ENCODE results near the gene PAX8.

The PAX8 gene

DNA sequence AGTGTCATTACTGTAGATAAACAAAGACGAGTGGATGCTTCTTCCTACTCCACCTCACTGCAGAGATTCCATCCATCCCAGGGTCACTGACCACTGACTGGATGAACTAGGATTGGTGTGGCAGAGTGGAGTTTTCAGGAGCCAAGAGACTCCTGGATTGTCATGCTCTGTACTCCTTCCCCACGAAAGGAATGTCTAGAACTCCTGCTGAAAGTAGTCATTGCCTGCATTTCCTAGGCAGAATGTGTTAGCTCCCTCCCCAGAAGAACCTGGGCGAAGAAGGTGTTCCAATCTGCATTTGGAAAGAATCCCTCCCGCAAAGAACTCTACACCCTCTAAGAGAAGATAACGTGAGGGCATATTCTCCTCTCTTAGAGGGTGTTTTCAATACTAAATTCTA lies 6.2 kb downstream of the PAX8 start:
- H3K4me1 ChIP-seq (ENCODE audit: control insufficient read depth, insufficient read depth, low read length, poor library complexity, severe bottlenecking) = peaks cover 16% of the 10 kb centered on the region
- H3K27me3 ChIP-seq (replicated peaks; ENCODE audit: control insufficient read depth, insufficient read depth, low read length, poor library complexity, severe bottlenecking) = peaks cover 18% of the 10 kb centered on the region
- no peak for DNase-seq
- H3K36me3 ChIP-seq (ENCODE audit: control insufficient read depth, insufficient read depth, low read length) = no peaks in the 10 kb centered on the region
- H3K27ac ChIP-seq (ENCODE audit: insufficient read depth, low read length, poor library complexity, severe bottlenecking) = no peak overlapping the region
- no peaks in the 10 kb centered on the region for H3K9me3 ChIP-seq (ENCODE audit: control insufficient read depth, low read length)
- H3K4me3 ChIP-seq (ENCODE audit: insufficient read depth, low read depth, low read length, poor library complexity, severe bottlenecking) = no peak overlapping the region

GRCh38 chr2:113268621-113269360 lies 9.9 kb downstream of the PAX8 start:
- Histone ChIP-seq H3K27me3 (replicated peaks; ENCODE audit: control insufficient read depth, insufficient read depth, low read length, poor library complexity, severe bottlenecking) (peaks cover 4% of the 10 kb centered on the region), H3K4me3 (ENCODE audit: insufficient read depth, low read depth, low read length, poor library complexity, severe bottlenecking) (no peak overlapping the region), H3K27ac (ENCODE audit: insufficient read depth, low read length, poor library complexity, severe bottlenecking) (no peak overlapping the region), H3K9me3 (ENCODE audit: control insufficient read depth, low read length) (no peaks in the 10 kb centered on the region), H3K4me1 (ENCODE audit: control insufficient read depth, insufficient read depth, low read length, poor library complexity, severe bottlenecking) (no peaks in the 10 kb centered on the region), H3K36me3 (ENCODE audit: control insufficient read depth, insufficient read depth, low read length) (no peaks in the 10 kb centered on the region)
- no peak for DNase-seq

- DNase-seq = no peak
- no peaks in the 10 kb centered on the region for H3K9me3 ChIP-seq (ENCODE audit: control insufficient read depth, low read length)
- no peak overlapping the region for H3K27ac ChIP-seq (ENCODE audit: insufficient read depth, low read length, poor library complexity, severe bottlenecking)
- H3K36me3 ChIP-seq (ENCODE audit: control insufficient read depth, insufficient read depth, low read length) = no peaks in the 10 kb centered on the region
- H3K4me3 ChIP-seq (ENCODE audit: insufficient read depth, low read depth, low read length, poor library complexity, severe bottlenecking) = no peak overlapping the region
- no peaks in the 10 kb centered on the region for H3K27me3 ChIP-seq (replicated peaks; ENCODE audit: control insufficient read depth, insufficient read depth, low read length, poor library complexity, severe bottlenecking)
- H3K4me1 ChIP-seq (ENCODE audit: control insufficient read depth, insufficient read depth, low read length, poor library complexity, severe bottlenecking) = no peaks in the 10 kb centered on the region
Measured at GRCh38 chr2:113266431-113266830, 12.3 kb downstream of the PAX8 start.

- no peak overlapping the region for H3K4me3 ChIP-seq (ENCODE audit: insufficient read depth, low read depth, low read length, poor library complexity, severe bottlenecking)
- no peak for DNase-seq
Measured at GRCh38 chr2:113264713-113265403, 13.9 kb downstream of the PAX8 start.

GRCh38 chr2:113263546-113263945 lies 15.2 kb downstream of the PAX8 start:
- H3K36me3 ChIP-seq (ENCODE audit: control insufficient read depth, insufficient read depth, low read length) = no peaks in the 10 kb centered on the region
- no peaks in the 10 kb centered on the region for H3K27me3 ChIP-seq (replicated peaks; ENCODE audit: control insufficient read depth, insufficient read depth, low read length, poor library complexity, severe bottlenecking)
- H3K27ac ChIP-seq (ENCODE audit: insufficient read depth, low read length, poor library complexity, severe bottlenecking) = no peak overlapping the region
- no peaks in the 10 kb centered on the region for H3K4me1 ChIP-seq (ENCODE audit: control insufficient read depth, insufficient read depth, low read length, poor library complexity, severe bottlenecking)
- H3K9me3 ChIP-seq (ENCODE audit: control insufficient read depth, low read length) = no peaks in the 10 kb centered on the region
- no peak overlapping the region for H3K4me3 ChIP-seq (ENCODE audit: insufficient read depth, low read depth, low read length, poor library complexity, severe bottlenecking)
- no peak for DNase-seq

More at GRCh38 chr2:113264713-113265403, 13.9 kb downstream of the PAX8 start:
- no peaks in the 10 kb centered on the region for H3K36me3 ChIP-seq (ENCODE audit: control insufficient read depth, insufficient read depth, low read length)
- no peaks in the 10 kb centered on the region for H3K27me3 ChIP-seq (replicated peaks; ENCODE audit: control insufficient read depth, insufficient read depth, low read length, poor library complexity, severe bottlenecking)
- no peak overlapping the region for H3K27ac ChIP-seq (ENCODE audit: insufficient read depth, low read length, poor library complexity, severe bottlenecking)
- H3K9me3 ChIP-seq (ENCODE audit: control insufficient read depth, low read length) = no peaks in the 10 kb centered on the region
- H3K4me1 ChIP-seq (ENCODE audit: control insufficient read depth, insufficient read depth, low read length, poor library complexity, severe bottlenecking) = no peaks in the 10 kb centered on the region

DNA sequence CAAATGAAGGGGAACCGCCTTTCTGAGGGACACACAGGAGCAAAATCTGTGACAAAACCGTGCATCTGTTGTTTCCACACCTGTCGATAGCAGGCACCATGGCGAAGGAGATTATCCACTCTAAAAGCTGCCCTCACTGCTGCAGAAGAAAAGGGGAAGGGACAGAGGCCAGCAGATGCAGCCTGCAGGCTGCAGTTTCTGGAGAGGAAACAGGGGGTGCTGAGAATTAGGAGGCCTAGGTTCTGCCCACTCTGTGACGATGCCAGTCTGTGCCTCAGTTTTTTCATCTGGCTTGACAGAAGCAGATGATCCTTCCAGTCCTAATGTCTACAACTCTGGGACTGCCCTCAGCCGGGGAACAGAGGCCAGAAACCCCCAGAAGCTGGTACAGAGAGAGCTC lies 17.7 kb downstream of the PAX8 start:
- no peak for DNase-seq
- Histone ChIP-seq H3K36me3 (ENCODE audit: control insufficient read depth, insufficient read depth, low read length) (no peaks in the 10 kb centered on the region), H3K27ac (ENCODE audit: insufficient read depth, low read length, poor library complexity, severe bottlenecking) (no peak overlapping the region), H3K4me3 (ENCODE audit: insufficient read depth, low read depth, low read length, poor library complexity, severe bottlenecking) (no peak overlapping the region), H3K9me3 (ENCODE audit: control insufficient read depth, low read length) (no peaks in the 10 kb centered on the region), H3K4me1 (ENCODE audit: control insufficient read depth, insufficient read depth, low read length, poor library complexity, severe bottlenecking) (no peaks in the 10 kb centered on the region), H3K27me3 (replicated peaks; ENCODE audit: control insufficient read depth, insufficient read depth, low read length, poor library complexity, severe bottlenecking) (no peaks in the 10 kb centered on the region)

- Histone ChIP-seq H3K4me1 (ENCODE audit: control insufficient read depth, insufficient read depth, low read length, poor library complexity, severe bottlenecking) (peaks cover 1% of the 10 kb centered on the region), H3K36me3 (ENCODE audit: control insufficient read depth, insufficient read depth, low read length) (no peaks in the 10 kb centered on the region), H3K27ac (ENCODE audit: insufficient read depth, low read length, poor library complexity, severe bottlenecking) (no peak overlapping the region), H3K27me3 (replicated peaks; ENCODE audit: control insufficient read depth, insufficient read depth, low read length, poor library complexity, severe bottlenecking) (no peaks in the 10 kb centered on the region), H3K9me3 (ENCODE audit: control insufficient read depth, low read length) (no peaks in the 10 kb centered on the region), H3K4me3 (ENCODE audit: insufficient read depth, low read depth, low read length, poor library complexity, severe bottlenecking) (no peak overlapping the region)
- DNase-seq = no peak
Measured at GRCh38 chr2:113258471-113259147, 20.1 kb downstream of the PAX8 start.

GRCh38 chr2:113257516-113258264 lies 21.0 kb downstream of the PAX8 start:
- H3K27ac ChIP-seq (ENCODE audit: insufficient read depth, low read length, poor library complexity, severe bottlenecking) = no peak overlapping the region
- no peaks in the 10 kb centered on the region for H3K36me3 ChIP-seq (ENCODE audit: control insufficient read depth, insufficient read depth, low read length)
- H3K4me1 ChIP-seq (ENCODE audit: control insufficient read depth, insufficient read depth, low read length, poor library complexity, severe bottlenecking) = peaks cover 10% of the 10 kb centered on the region
- no peaks in the 10 kb centered on the region for H3K9me3 ChIP-seq (ENCODE audit: control insufficient read depth, low read length)
- H3K4me3 ChIP-seq (ENCODE audit: insufficient read depth, low read depth, low read length, poor library complexity, severe bottlenecking) = no peak overlapping the region
- no peak for DNase-seq
- H3K27me3 ChIP-seq (replicated peaks; ENCODE audit: control insufficient read depth, insufficient read depth, low read length, poor library complexity, severe bottlenecking) = no peaks in the 10 kb centered on the region

DNA sequence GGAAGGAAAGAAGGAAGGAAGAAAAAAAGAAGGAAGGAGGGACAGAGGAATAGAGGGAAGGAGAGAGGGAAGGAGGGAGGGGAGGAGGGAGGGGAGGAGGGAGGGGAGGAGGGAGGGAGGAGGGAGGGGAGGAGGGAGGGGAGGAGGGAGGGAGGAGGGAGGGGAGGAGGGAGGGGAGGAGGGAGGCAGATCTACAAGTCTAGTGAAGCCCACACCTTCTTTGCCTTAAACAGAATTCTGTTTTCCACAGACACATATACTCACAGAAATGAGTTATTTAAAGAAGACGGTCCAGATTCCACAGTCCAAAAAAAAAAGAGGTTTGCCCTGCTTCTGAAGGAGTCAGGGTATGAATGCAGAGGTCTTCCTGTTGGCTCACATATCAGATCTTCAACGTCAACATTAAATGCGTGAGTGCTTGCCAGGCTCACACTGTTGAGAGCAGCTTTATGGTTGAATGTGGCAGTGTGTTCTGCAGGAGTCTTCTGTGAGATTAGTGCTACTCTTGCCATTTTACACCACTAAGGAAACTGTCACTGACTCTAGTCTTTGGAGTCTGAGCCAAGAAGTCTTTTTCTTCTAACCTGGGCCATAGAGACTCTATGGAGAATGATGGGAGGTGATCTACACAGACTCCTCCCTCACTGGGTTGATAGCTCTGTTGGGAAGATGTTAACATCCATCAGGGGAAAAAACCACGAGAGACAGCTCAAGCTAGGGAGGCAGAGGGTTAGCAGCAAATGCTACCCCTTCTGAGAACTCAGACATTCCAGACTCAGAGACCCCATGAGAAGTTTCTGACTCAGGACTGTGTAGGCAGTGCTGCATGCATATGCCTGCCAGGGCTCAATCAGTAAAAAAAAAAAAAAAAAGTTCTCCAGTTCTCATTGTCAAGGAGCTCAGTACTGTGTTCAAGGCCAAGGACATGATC lies 23.3 kb downstream of the PAX8 start:
- H3K27me3 ChIP-seq (replicated peaks; ENCODE audit: control insufficient read depth, insufficient read depth, low read length, poor library complexity, severe bottlenecking) = no peaks in the 10 kb centered on the region
- no peaks in the 10 kb centered on the region for H3K36me3 ChIP-seq (ENCODE audit: control insufficient read depth, insufficient read depth, low read length)
- no peaks in the 10 kb centered on the region for H3K9me3 ChIP-seq (ENCODE audit: control insufficient read depth, low read length)
- DNase-seq = no peak
- H3K4me3 ChIP-seq (ENCODE audit: insufficient read depth, low read depth, low read length, poor library complexity, severe bottlenecking) = no peak overlapping the region
- H3K4me1 ChIP-seq (ENCODE audit: control insufficient read depth, insufficient read depth, low read length, poor library complexity, severe bottlenecking) = peaks cover 32% of the 10 kb centered on the region
- H3K27ac ChIP-seq (ENCODE audit: insufficient read depth, low read length, poor library complexity, severe bottlenecking) = no peak overlapping the region

Measured in effector memory CD4-positive, alpha-beta T cell (primary cell).